H1 (cell line): ENCODE results near the gene FBN2. TPM values are rescaled to one million over a fixed set of nuclear protein-coding genes. Genes with fewer than 3 reads are reported as not detected.

Experiments used
- CTCF ChIA-PET: fragments of 300-600 bp; sonication (Branson Sonifier 250); formaldehyde crosslinking; loops from one replicate; lab custom pipeline; 2021; ENCODE audit not compliant: partially characterized antibody; lab: Charles Lee
- POLR2A ChIA-PET: fragments of 300-600 bp; sonication (Branson Sonifier 250); formaldehyde crosslinking; loops from one replicate; lab custom pipeline; 2021; ENCODE audit warnings: inconsistent platforms; ENCODE audit not compliant: partially characterized antibody; lab: Charles Lee
- DNase-seq, 2 experiments: peaks; one replicate each; pipeline versions ENCODE4 v3.0.0 to v3.0.0-alpha.2; 2010 to 2022; ENCODE audit warnings: low spot score in 2 of 2, low read depth in 1 of 2, mixed read lengths in 1 of 2
- FAIRE-seq: peaks from 2 replicates; lab custom pipeline; 2011; peaks lifted over from hg19 to GRCh38; lab: Jason Lieb, UNC
- H2AFZ ChIP-seq: 2 replicates; pipeline ENCODE4 v1.8.1; 2012; ENCODE audit warnings: low read length, inconsistent platforms
- H2AK5ac ChIP-seq: 2 replicates; pipeline ENCODE4 v1.6.1; 2013; ENCODE audit warnings: low read depth, low read length
- H2BK120ac ChIP-seq: replicated peaks from 2 replicates; pipeline ENCODE3; 2013; ENCODE audit warnings: low read depth, low read length, inconsistent platforms
- H2BK12ac ChIP-seq: 2 replicates; pipeline ENCODE4 v1.6.1; 2013; ENCODE audit warnings: low read depth, low read length
- H2BK15ac ChIP-seq: 2 replicates; pipeline ENCODE4 v1.6.1; 2013; ENCODE audit warnings: low read length
- H2BK20ac ChIP-seq: 2 replicates; pipeline ENCODE4 v1.6.1; 2013; ENCODE audit warnings: low read length
- H2BK5ac ChIP-seq: 2 replicates; pipeline ENCODE4 v1.6.1; 2013; ENCODE audit warnings: low read depth, low read length
- H3K14ac ChIP-seq: 2 replicates; pipeline ENCODE4 v1.6.1; 2013; ENCODE audit warnings: inconsistent platforms; ENCODE audit not compliant: insufficient read length
- H3K18ac ChIP-seq: 2 replicates; pipeline ENCODE4 v1.6.1; 2013; ENCODE audit warnings: low read length; ENCODE audit errors: extremely low read depth
- H3K23ac ChIP-seq: 2 replicates; pipeline ENCODE4 v1.6.1; 2013; ENCODE audit warnings: inconsistent platforms; ENCODE audit not compliant: insufficient read length
- H3K23me2 ChIP-seq: 2 replicates; pipeline ENCODE4 v1.6.1; 2013; ENCODE audit warnings: low read depth, low read length
- H3K27ac ChIP-seq: 2 replicates; pipeline ENCODE4 v1.6.1; 2011; ENCODE audit warnings: low read depth, low read length, inconsistent platforms
- H3K27me3 ChIP-seq, 4 experiments: replicated peaks in 1 of 4; 1 replicate in 1 of 4; 2 replicates in 3 of 4; pipeline versions ENCODE4 v1.6.1 to v1.8.1; 2011 to 2013; ENCODE audit warnings: low read length in 3 of 4, mild to moderate bottlenecking in 3 of 4, inconsistent platforms in 2 of 4, mixed read lengths in 2 of 4, moderate library complexity in 1 of 4; ENCODE audit not compliant: control insufficient read depth in 3 of 4, insufficient read depth in 3 of 4; ENCODE audit errors: extremely low read depth in 1 of 4
- H3K36me3 ChIP-seq, 4 experiments: 2 replicates each; pipeline versions ENCODE4 v1.6.1 to v1.8.1; 2011 to 2013; ENCODE audit warnings: mild to moderate bottlenecking in 4 of 4, low read length in 3 of 4, moderate library complexity in 2 of 4, control low read depth in 1 of 4, inconsistent platforms in 1 of 4; ENCODE audit not compliant: insufficient read depth in 4 of 4, control insufficient read depth in 2 of 4
- H3K4ac ChIP-seq: replicated peaks from 2 replicates; pipeline ENCODE3; 2013; ENCODE audit warnings: low read length, low read depth, mixed read lengths, inconsistent platforms; ENCODE audit not compliant: insufficient read length
- H3K4me1 ChIP-seq, 4 experiments: replicated peaks in 1 of 4; 1 replicate in 1 of 4; 2 replicates in 3 of 4; pipeline versions ENCODE4 v1.6.1 to v1.8.1; 2011 to 2013; ENCODE audit warnings: low read length in 3 of 4, inconsistent platforms in 2 of 4, mixed read lengths in 1 of 4; ENCODE audit not compliant: insufficient read depth in 4 of 4, control insufficient read depth in 3 of 4
- H3K4me2 ChIP-seq, 2 experiments: 2 replicates each; pipeline versions ENCODE4 v1.6.1 to v1.8.1; 2011 to 2013; ENCODE audit warnings: low read depth in 2 of 2, low read length in 2 of 2, control low read depth in 1 of 2, inconsistent platforms in 1 of 2, mild to moderate bottlenecking in 1 of 2; ENCODE audit not compliant: insufficient read depth in 1 of 2
- H3K4me3 ChIP-seq, 4 experiments: fragments of 200-600, 300-600 bp in 1 of 4; sonication (generic), shearing (Covaris generic), sonication (Bioruptor Twin) in 1 of 4; 2 replicates each; pipeline versions ENCODE4 v1.5.1 to v1.8.1; 2011 to 2016; ENCODE audit warnings: low read length in 4 of 4, low read depth in 3 of 4, control low read depth in 2 of 4, inconsistent platforms in 2 of 4, mild to moderate bottlenecking in 2 of 4, mixed read lengths in 1 of 4, moderate library complexity in 1 of 4; ENCODE audit not compliant: insufficient read depth in 2 of 4; ENCODE audit errors: extremely low read depth in 1 of 4
- H3K56ac ChIP-seq: replicated peaks from 2 replicates; pipeline ENCODE3; 2013; ENCODE audit warnings: low read depth, mild to moderate bottlenecking, mixed read lengths, low read length, inconsistent platforms; ENCODE audit not compliant: insufficient read length
- H3K79me1 ChIP-seq: 2 replicates; pipeline ENCODE4 v1.6.1; 2013; ENCODE audit warnings: low read depth, low read length, control low read depth
- H3K79me2 ChIP-seq, 2 experiments: 2 replicates each; pipeline versions ENCODE4 v1.6.1 to v1.8.1; 2012 to 2013; ENCODE audit warnings: low read length in 2 of 2, mild to moderate bottlenecking in 2 of 2, inconsistent platforms in 1 of 2; ENCODE audit not compliant: insufficient read depth in 2 of 2, control insufficient read depth in 1 of 2
- H3K9ac ChIP-seq, 4 experiments: replicated peaks in 1 of 4; 1 replicate in 1 of 4; 2 replicates in 3 of 4; pipeline versions ENCODE4 v1.6.1 to v1.8.1; 2011 to 2013; ENCODE audit warnings: low read depth in 3 of 4, low read length in 3 of 4, control low read depth in 2 of 4, mild to moderate bottlenecking in 2 of 4, moderate library complexity in 2 of 4, inconsistent platforms in 1 of 4; ENCODE audit errors: extremely low read depth in 1 of 4
- H3K9me3 ChIP-seq, 2 experiments: 2 replicates each; pipeline versions ENCODE4 v1.6.1 to v1.8.1; 2012 to 2013; ENCODE audit warnings: mild to moderate bottlenecking in 2 of 2, moderate library complexity in 2 of 2, control low read depth in 1 of 2, inconsistent platforms in 1 of 2, low read depth in 1 of 2, low read length in 1 of 2, mixed read lengths in 1 of 2; ENCODE audit not compliant: insufficient read depth in 2 of 2
- H4K20me1 ChIP-seq, 2 experiments: replicated peaks in 1 of 2; 2 replicates each; pipeline versions ENCODE3 to v1.8.1; 2011 to 2013; ENCODE audit warnings: inconsistent platforms in 2 of 2, low read length in 2 of 2, mild to moderate bottlenecking in 1 of 2; ENCODE audit not compliant: insufficient read depth in 2 of 2, control insufficient read depth in 1 of 2
- H4K5ac ChIP-seq: 2 replicates; pipeline ENCODE4 v1.6.1; 2013; ENCODE audit warnings: low read length, low read depth, mixed read lengths, inconsistent platforms; ENCODE audit not compliant: insufficient read length
- H4K8ac ChIP-seq: 2 replicates; pipeline ENCODE4 v1.8.0; 2013; ENCODE audit warnings: mild to moderate bottlenecking, moderate library complexity, low read length, inconsistent platforms; ENCODE audit not compliant: insufficient read depth; ENCODE audit errors: extremely low read depth
- H4K91ac ChIP-seq: replicated peaks from 2 replicates; pipeline ENCODE3; 2013; ENCODE audit warnings: low read length, mixed read lengths, inconsistent platforms; ENCODE audit not compliant: insufficient read length
- ASH2L ChIP-seq: fragments of 200-600, 300-600 bp; sonication (generic); IDR thresholded peaks from one replicate; pipeline ENCODE4 v1.7.1; 2017; ENCODE audit warnings: low read length
- BACH1 ChIP-seq: IDR thresholded peaks from 2 replicates; pipeline ENCODE4 v1.6.1; 2012; ENCODE audit warnings: low read length, improper control_type of control experiment
- CBX8 ChIP-seq: fragments of 300-800, 300-1000 bp; sonication (generic); IDR thresholded peaks from 2 replicates; pipeline ENCODE4 v1.7.1; 2016; ENCODE audit warnings: low read depth, low read length, borderline replicate concordance
- CREB1 ChIP-seq: IDR thresholded peaks from 2 replicates; pipeline ENCODE4 v1.6.1; 2012; ENCODE audit warnings: inconsistent platforms
- POLR2A ChIP-seq, 2 experiments: IDR thresholded peaks; 1 replicate in 1 of 2; 2 replicates in 1 of 2; pipeline ENCODE4 v1.6.1; 2011; ENCODE audit warnings: low read depth in 2 of 2, low read length in 2 of 2, mild to moderate bottlenecking in 2 of 2; ENCODE audit errors: control extremely low read depth in 1 of 2
- POU5F1 ChIP-seq: IDR thresholded peaks from 2 replicates; pipeline ENCODE4 v1.6.1; 2011; ENCODE audit warnings: low read depth, mild to moderate bottlenecking, low read length, moderate library complexity
- RAD21 ChIP-seq, 2 experiments: IDR thresholded peaks in 1 of 2; conservative IDR thresholded peaks in 1 of 2; 2 replicates each; pipeline ENCODE4 v1.6.1; 2011; ENCODE audit warnings: low read depth in 2 of 2, low read length in 2 of 2, improper control_type of control experiment in 1 of 2, inconsistent platforms in 1 of 2, mild to moderate bottlenecking in 1 of 2, moderate library complexity in 1 of 2
- SRF ChIP-seq: IDR thresholded peaks from 2 replicates; pipeline ENCODE4 v1.6.1; 2011; ENCODE audit warnings: mild to moderate bottlenecking, low read depth, low read length, moderate library complexity
- TCF12 ChIP-seq: IDR thresholded peaks from 2 replicates; pipeline ENCODE4 v1.6.1; 2011; ENCODE audit warnings: low read depth, mild to moderate bottlenecking, low read length
- WGBS, 2 experiments: shearing (Covaris generic) in 1 of 2; methylation state at CpG; one replicate each; pipeline versions ENCODE4 v1.1.6 to v1.1.7; 2013 to 2015; ENCODE audit warnings: low lambda C conversion rate in 2 of 2, mixed read lengths in 2 of 2, inconsistent platforms in 1 of 2, low coverage in 1 of 2, missing lambda C conversion rate in 1 of 2; ENCODE audit not compliant: insufficient replicate concordance in 2 of 2, insufficient coverage in 1 of 2, insufficient read length in 1 of 2; ENCODE audit errors: extremely low coverage in 1 of 2, missing lambda C conversion rate in 1 of 2; 5-methylcytosine and 5-hydroxymethylcytosine counted together
- polyA plus RNA-seq, 7 experiments: library from polyadenylated mRNA; depleted of rRNA in 3 of 7; stranded (reverse) in 5 of 7; unstranded in 2 of 7; fragments of >200 nt in 5 of 7; fragments of 200-250 nt in 2 of 7; gene quantifications; 1 replicate in 5 of 7; 2 replicates in 1 of 7; 4 replicates in 1 of 7; pipeline versions ENCODE4 v1.2.1 to v1.2.3, GENCODE V29; 2011 to 2013; ENCODE audit warnings: missing spikeins in 2 of 7, mixed read lengths in 2 of 7
- total RNA-seq: library from RNA; stranded (reverse); fragmentation: NEBNext Ultra II Directional; extraction: Animal tissue kit (Norgen Biotek cat#: 25700); gene quantifications from 2 replicates; pipeline ENCODE4 v1.2.1, GENCODE V29; 2021
- TF ChIP-seq, protein P1 (sequence below): IDR thresholded peaks from 2 replicates; pipeline ENCODE4 v1.6.1; 2012; ENCODE audit warnings: inconsistent platforms
- TF ChIP-seq, protein P2 (sequence below): IDR thresholded peaks from 2 replicates; pipeline ENCODE4 v1.6.1; 2012; ENCODE audit warnings: inconsistent platforms

Gene FBN2
- total and polyA plus RNA-seq, 2 of the 8 experiments (the other 6 are each of a cell fraction or from before 2014, with no cell fraction given), result 14.1 to 16.3 TPM

DNA sequence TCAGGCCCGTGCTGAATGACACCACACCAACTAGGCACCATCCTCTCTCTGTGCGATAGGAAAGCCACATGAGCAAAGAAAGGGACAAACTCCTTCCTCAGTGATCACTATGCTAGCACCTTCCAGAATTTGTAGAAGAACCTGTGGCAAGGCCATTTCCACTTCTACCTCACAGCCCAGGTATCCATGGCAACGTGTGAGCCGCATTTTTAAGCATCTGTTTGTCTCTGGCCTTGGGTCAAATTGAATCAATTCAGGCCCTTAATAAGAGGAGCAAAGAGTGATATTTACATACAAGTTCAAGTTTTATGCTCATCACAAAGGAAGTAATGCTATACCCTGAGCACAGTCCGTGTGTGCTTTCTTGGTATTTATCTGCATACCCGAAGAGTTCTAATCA is 275.1 kb downstream of the FBN2 start:
- TF ChIP-seq CREB1 (no peak), POLR2A (IDR thresholded peaks at IDR 0.05; ENCODE audit: control extremely low read depth in 1 of 2, low read depth in 2 of 2, low read length in 2 of 2) (no peak), TCF12 (no peak), CBX8 (no peak), RAD21 (IDR thresholded peaks at IDR 0.05 in 1 of 2, conservative IDR thresholded peaks at IDR 0.05 in 1 of 2; ENCODE audit: low read depth in 2 of 2, low read length in 2 of 2) (no peak), ASH2L (no peak), BACH1 (no peak), POU5F1 (no peak), SRF (no peak)
- TF ChIP-seq, protein P1, sequence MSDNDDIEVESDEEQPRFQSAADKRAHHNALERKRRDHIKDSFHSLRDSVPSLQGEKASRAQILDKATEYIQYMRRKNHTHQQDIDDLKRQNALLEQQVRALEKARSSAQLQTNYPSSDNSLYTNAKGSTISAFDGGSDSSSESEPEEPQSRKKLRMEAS, result no peak
- TF ChIP-seq, protein P2, sequence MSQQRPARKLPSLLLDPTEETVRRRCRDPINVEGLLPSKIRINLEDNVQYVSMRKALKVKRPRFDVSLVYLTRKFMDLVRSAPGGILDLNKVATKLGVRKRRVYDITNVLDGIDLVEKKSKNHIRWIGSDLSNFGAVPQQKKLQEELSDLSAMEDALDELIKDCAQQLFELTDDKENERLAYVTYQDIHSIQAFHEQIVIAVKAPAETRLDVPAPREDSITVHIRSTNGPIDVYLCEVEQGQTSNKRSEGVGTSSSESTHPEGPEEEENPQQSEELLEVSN, result no peak
- Histone ChIP-seq H4K5ac (no peak overlapping the region), H3K27me3 (no peaks in the 10 kb centered on the region), H2BK120ac (no peak overlapping the region), H2AFZ (no peak overlapping the region), H3K4me1 (peaks cover 0 to 3% (median 0%) of the 10 kb centered on the region in 4 experiments; a peak in 1 of 7 replicates), H3K4me2 (no peak overlapping the region), H3K14ac (no peak overlapping the region), H3K79me1 (no peaks in the 10 kb centered on the region), H2BK12ac (no peak overlapping the region), H3K23me2 (no peaks in the 10 kb centered on the region), H3K23ac (no peak overlapping the region), H3K56ac (no peak overlapping the region), H2BK15ac (no peak overlapping the region), H3K36me3 (peaks cover 0 to 5% (median 0%) of the 10 kb centered on the region in 4 experiments; a peak in 2 of 8 replicates), H2BK20ac (no peak overlapping the region), H3K27ac (no peak overlapping the region), H3K9me3 (no peaks in the 10 kb centered on the region), H3K4me3 (no peak overlapping the region), H4K20me1 (no peaks in the 10 kb centered on the region), H2BK5ac (no peak overlapping the region), H2AK5ac (no peak overlapping the region), H3K18ac (no peak overlapping the region), H3K4ac (no peak overlapping the region), H3K9ac (no peak overlapping the region), H4K91ac (no peak overlapping the region), H4K8ac (no peak overlapping the region), H3K79me2 (no peaks in the 10 kb centered on the region)
- POLR2A ChIA-PET, result no interaction called here
- CTCF ChIA-PET, result no interaction called here
- 88% methylated on average over 6 of the region's 6 CpGs; no CpG with 5 or more reads in 1 of the 2 experiments for WGBS, 2 experiments
- no peak for FAIRE-seq
- no peak for DNase-seq
